ENCODE measurements around the gene SEMA4D. TPM values are rescaled to one million over a fixed set of nuclear protein-coding genes. Genes with fewer than 3 reads are reported as not detected.

SEMA4D gene
- total and polyA plus RNA-seq, 2 of the 13 experiments (the other 11 are each of a cell fraction or from before 2014, with no cell fraction given): 0.13 to 0.16 TPM

GRCh38 chr9:89361031-89361430 lies 136.9 kb downstream of the SEMA4D start (continued):
- no peak for TF ChIP-seq LBX2 (CRISPR knock-in tag; IDR thresholded peaks at IDR 0.05; ENCODE audit: borderline replicate concordance)
- TF ChIP-seq POGK (CRISPR knock-in tag; conservative IDR thresholded peaks at IDR 0.05): no peak
- no peak for TF ChIP-seq ZNF20 (CRISPR knock-in tag; IDR thresholded peaks at IDR 0.05)
- TF ChIP-seq ZNF407 (CRISPR knock-in tag; IDR thresholded peaks at IDR 0.05; ENCODE audit: not compliant biosample characterization): no peak
- TF ChIP-seq ZBTB4 (CRISPR knock-in tag; IDR thresholded peaks at IDR 0.05; ENCODE audit: borderline replicate concordance): no peak
